ENCODE measurements around the gene TTF2.

DNA sequence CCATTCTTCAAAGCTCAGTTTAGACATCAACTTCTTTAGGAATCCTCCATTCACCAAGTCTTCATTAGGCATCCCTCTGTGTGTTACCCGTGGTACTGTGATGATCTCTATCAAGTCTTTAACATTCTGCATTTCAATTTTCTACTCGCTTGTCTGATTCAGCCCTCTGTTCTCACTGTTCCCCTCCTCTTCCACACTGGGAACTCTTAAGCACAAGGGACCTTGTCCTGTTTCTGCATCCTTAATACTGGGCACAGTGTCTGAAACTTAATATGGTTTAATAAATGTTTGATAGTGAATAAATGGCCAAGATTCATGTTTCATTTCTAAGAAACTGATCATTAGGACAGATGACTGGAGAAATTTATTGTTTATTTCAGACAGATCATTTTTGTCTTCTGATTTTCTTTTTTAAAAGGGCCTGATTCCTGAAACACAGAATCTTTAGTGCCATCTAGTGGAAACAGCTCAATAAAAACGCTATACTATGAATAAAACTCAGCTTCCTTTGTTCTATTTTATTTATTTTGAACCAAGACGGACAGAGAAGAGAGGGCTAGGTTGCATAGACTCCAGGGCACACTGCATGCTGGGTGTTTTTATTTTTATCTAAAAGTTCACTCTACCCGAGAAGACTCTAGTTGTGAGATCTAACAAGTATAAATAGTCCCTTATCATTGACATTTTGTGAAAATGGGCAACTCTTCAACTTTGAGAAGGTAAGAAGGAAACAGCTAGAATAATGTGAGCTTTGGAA lies 68.4 kb downstream of the TTF2 start:
- TF ChIP-seq, protein P1, sequence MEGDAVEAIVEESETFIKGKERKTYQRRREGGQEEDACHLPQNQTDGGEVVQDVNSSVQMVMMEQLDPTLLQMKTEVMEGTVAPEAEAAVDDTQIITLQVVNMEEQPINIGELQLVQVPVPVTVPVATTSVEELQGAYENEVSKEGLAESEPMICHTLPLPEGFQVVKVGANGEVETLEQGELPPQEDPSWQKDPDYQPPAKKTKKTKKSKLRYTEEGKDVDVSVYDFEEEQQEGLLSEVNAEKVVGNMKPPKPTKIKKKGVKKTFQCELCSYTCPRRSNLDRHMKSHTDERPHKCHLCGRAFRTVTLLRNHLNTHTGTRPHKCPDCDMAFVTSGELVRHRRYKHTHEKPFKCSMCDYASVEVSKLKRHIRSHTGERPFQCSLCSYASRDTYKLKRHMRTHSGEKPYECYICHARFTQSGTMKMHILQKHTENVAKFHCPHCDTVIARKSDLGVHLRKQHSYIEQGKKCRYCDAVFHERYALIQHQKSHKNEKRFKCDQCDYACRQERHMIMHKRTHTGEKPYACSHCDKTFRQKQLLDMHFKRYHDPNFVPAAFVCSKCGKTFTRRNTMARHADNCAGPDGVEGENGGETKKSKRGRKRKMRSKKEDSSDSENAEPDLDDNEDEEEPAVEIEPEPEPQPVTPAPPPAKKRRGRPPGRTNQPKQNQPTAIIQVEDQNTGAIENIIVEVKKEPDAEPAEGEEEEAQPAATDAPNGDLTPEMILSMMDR (IDR thresholded peaks at IDR 0.05) = peak in 2 of 4 experiments; percentile 20 to 46
- TF ChIP-seq POLR2A (IDR thresholded peaks at IDR 0.05) (no peak), EP300 (IDR thresholded peaks at IDR 0.05) (no peak)

Measured in sigmoid colon (tissue), 4 donors.